Testis (tissue), 2 donors: ENCODE measurements around the gene CA5B.

Experiments used
- CTCF ChIP-seq, 3 experiments: fragments of 450-650 bp in 2 of 3; fragments of 200-600 bp in 1 of 3; sonication (generic) in 1 of 3; IDR thresholded peaks; one replicate each; pipeline ENCODE4 v1.5.1; 2016 to 2019; ENCODE audit warnings: antibody characterized with exemption in 3 of 3, mild to moderate bottlenecking in 2 of 3, moderate library complexity in 1 of 3
- POLR2A ChIP-seq: fragments of 450-650 bp; IDR thresholded peaks from one replicate; pipeline ENCODE4 v1.6.1; 2017; ENCODE audit warnings: antibody characterized with exemption, mild to moderate bottlenecking, moderate library complexity

- TF ChIP-seq CTCF (IDR thresholded peaks at IDR 0.05) (no peak), POLR2A (no peak)
Measured at GRCh38 chrX:15718283-15718970, 19.6 kb upstream of the CA5B start.
